Prostate gland (tissue), 2 donors: Measurements from ENCODE around the gene TXLNA. TPM values are rescaled to one million over a fixed set of nuclear protein-coding genes. Genes with fewer than 3 reads are reported as not detected.

ENCODE experiments used
- DNase-seq: peaks from one replicate; pipeline ENCODE4 v3.0.0-alpha.2; 2019; ENCODE audit warnings: low spot score
- H3K27ac ChIP-seq, 2 donors: fragments of 200-600 bp; sonication (generic); 2 replicates each; pipeline ENCODE4 v1.5.1; 2017 to 2019
- H3K27me3 ChIP-seq: fragments of 200-600 bp; sonication (generic); replicated peaks from 2 replicates; pipeline ENCODE4 v1.5.1; 2019; ENCODE audit not compliant: insufficient read depth
- H3K36me3 ChIP-seq, 2 donors: fragments of 200-600 bp; sonication (generic); 1 replicate in 1 of 2; 2 replicates in 1 of 2; pipeline versions ENCODE4 v1.5.1 to v1.8.1; 2017 to 2019
- H3K4me1 ChIP-seq: fragments of 200-600 bp; sonication (generic); replicated peaks from 2 replicates; pipeline ENCODE4 v1.5.1; 2019
- H3K4me3 ChIP-seq, 2 donors: fragments of 200-600 bp; sonication (generic); 2 replicates each; pipeline ENCODE4 v1.5.1; 2017 to 2019
- H3K9me3 ChIP-seq: fragments of 200-600 bp; sonication (generic); 2 replicates; pipeline ENCODE4 v1.5.1; 2017
- POLR2A ChIP-seq: fragments of 450-650 bp; IDR thresholded peaks from one replicate; pipeline ENCODE4 v1.6.1; 2016; ENCODE audit warnings: antibody characterized with exemption, mild to moderate bottlenecking
- POLR2AphosphoS5 ChIP-seq: sonication (generic); formaldehyde crosslinking; IDR thresholded peaks from one replicate; pipeline ENCODE4 v1.6.1; 2017; ENCODE audit warnings: antibody characterized with exemption
- WGBS: methylation state at CpG from one replicate; pipeline ENCODE4 v1.1.5; 2018; 5-methylcytosine and 5-hydroxymethylcytosine counted together
- intact Hi-C: fragments of 100-400 bp; cut with DNase I; formaldehyde crosslinking; loops from one replicate; pipeline ENCODE4 v1.14.2; 2022
- total RNA-seq, 2 donors: library from RNA; depleted of rRNA; stranded (reverse); fragments of >200 nt; gene quantifications; one replicate each; pipeline ENCODE4 v1.1.0, GENCODE V29; 2016
- TF ChIP-seq, protein P1 (sequence below), 4 experiments: fragments of 200-600 bp in 2 of 4; fragments of 450-650 bp in 2 of 4; sonication (generic) in 2 of 4; IDR thresholded peaks; 1 replicate in 3 of 4; 2 replicates in 1 of 4; pipeline ENCODE4 v1.5.1; 2016 to 2019; ENCODE audit warnings: antibody characterized with exemption in 4 of 4, mild to moderate bottlenecking in 2 of 4, moderate library complexity in 2 of 4

Gene TXLNA
- total RNA-seq, 2 donors from 2014 or later, result 49.6 to 70.8 TPM

DNA sequence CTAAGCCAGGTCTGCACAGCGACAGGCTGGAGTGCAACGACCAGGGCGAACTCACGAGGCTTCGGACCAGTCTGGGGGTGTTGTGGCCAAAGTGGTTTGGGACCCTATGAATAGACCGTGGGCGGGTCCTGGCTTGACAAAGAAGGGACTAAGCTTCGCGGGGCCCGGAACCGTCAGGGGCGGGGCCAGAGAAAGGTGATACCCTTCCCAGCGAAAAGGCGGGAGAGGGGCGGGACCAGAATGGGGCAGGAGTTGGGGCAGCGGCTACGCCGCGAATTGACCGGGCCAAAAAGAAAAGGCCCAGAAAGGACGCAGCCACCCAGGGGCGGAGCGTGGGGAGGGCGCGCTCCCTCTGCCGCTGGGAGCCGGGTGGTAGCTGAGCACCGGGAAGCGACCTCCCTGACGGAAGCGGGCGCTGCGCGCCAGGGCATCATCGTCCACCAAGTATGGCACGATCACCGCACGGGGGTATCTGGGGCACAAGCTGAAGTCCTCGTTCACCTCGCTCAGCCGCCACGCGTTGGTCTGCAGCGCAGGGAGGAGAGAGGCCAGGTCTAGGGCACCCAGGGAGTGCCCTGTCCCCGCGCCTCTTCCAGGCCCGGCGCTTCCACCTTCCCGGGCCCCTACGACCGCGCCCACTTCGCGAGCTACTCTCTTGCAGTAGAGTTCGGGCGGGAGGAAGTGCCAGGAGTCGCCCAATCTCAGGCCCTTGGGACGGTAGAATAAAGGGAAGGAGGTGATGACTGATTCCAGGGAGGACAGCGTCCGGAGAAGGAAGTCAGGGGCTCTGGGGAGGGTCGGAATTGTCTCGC lies 60.9 kb downstream of the TXLNA start:
- DNase-seq, result peak; percentile 76
- TF ChIP-seq, protein P1, sequence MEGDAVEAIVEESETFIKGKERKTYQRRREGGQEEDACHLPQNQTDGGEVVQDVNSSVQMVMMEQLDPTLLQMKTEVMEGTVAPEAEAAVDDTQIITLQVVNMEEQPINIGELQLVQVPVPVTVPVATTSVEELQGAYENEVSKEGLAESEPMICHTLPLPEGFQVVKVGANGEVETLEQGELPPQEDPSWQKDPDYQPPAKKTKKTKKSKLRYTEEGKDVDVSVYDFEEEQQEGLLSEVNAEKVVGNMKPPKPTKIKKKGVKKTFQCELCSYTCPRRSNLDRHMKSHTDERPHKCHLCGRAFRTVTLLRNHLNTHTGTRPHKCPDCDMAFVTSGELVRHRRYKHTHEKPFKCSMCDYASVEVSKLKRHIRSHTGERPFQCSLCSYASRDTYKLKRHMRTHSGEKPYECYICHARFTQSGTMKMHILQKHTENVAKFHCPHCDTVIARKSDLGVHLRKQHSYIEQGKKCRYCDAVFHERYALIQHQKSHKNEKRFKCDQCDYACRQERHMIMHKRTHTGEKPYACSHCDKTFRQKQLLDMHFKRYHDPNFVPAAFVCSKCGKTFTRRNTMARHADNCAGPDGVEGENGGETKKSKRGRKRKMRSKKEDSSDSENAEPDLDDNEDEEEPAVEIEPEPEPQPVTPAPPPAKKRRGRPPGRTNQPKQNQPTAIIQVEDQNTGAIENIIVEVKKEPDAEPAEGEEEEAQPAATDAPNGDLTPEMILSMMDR (IDR thresholded peaks at IDR 0.05), result peak in 2 of 4 experiments; percentile 28 to 50
- TF ChIP-seq POLR2A (peak; percentile 90), POLR2AphosphoS5 (peak; percentile 81)
- Histone ChIP-seq H3K4me1 (no peaks in the 10 kb centered on the region), H3K4me3 (peak overlapping the region; percentile 36 to 52), H3K9me3 (no peaks in the 10 kb centered on the region), H3K27ac (peak overlapping the region; percentile 76 to 81), H3K36me3 (no peaks in the 10 kb centered on the region), H3K27me3 (no peaks in the 10 kb centered on the region)
- intact Hi-C loops, result loop anchor here (5.0 kb wide), 2 partner anchors 58 to 112 kb away; no protein-coding TSS in a partner anchor
- 2% methylated on average over 57 of the region's 62 CpGs for WGBS

DNA sequence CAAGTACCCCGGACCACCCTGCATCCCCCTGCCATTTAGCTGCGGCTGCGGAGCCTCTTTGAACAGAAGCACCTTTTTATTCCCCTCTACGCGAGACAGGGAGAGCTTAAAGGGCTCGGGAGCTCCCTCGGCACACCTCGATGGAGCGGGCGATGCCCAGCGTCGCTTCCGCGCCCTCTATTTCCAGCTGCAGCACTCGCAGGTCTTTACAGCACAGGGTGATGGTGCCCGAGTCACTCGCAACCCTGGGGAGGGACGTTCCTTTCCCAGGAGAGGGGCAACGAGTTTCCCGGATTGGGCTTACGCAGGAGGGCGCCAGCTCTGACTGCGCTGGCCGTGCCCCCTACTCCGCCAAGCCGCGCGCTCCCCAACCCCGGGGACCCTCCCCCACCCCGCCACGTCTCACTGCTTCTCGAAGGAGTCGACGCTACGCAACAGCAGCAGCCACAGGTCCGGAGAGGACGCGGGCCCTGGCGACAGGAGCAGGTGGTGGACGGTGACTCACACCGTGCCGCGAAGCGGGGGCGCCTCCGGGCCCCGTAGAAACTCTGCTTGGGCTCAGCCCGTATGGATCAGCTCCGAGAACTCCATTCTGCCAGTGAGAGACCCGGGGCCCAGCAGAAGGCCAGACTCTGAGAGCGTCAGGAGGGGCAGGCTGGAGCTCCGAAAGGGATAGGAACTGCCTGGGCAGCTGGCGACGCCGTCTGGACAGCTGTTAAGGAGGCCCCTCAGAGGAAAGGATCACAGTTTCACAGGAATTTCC lies 61.7 kb downstream of the TXLNA start:
- TF ChIP-seq POLR2A (peak; percentile 39), POLR2AphosphoS5 (no peak)
- TF ChIP-seq, protein P1 (IDR thresholded peaks at IDR 0.05), result peak in 1 of 4 experiments; percentile 21
- no peaks in the 10 kb centered on the region for H3K4me1 ChIP-seq
- no peaks in the 10 kb centered on the region for H3K36me3 ChIP-seq
- no peaks in the 10 kb centered on the region for H3K27me3 ChIP-seq
- peak overlapping the region; percentile 76 to 81 for H3K27ac ChIP-seq
- H3K9me3 ChIP-seq, result no peaks in the 10 kb centered on the region
- intact Hi-C loops, result loop anchor here (5.0 kb wide), 2 partner anchors 59 to 111 kb away; no protein-coding TSS in a partner anchor
- DNase-seq, result peak; percentile 41
- 2% methylated on average over 38 of the region's 55 CpGs for WGBS
- peak overlapping the region; percentile 36 to 52 for H3K4me3 ChIP-seq

DNA sequence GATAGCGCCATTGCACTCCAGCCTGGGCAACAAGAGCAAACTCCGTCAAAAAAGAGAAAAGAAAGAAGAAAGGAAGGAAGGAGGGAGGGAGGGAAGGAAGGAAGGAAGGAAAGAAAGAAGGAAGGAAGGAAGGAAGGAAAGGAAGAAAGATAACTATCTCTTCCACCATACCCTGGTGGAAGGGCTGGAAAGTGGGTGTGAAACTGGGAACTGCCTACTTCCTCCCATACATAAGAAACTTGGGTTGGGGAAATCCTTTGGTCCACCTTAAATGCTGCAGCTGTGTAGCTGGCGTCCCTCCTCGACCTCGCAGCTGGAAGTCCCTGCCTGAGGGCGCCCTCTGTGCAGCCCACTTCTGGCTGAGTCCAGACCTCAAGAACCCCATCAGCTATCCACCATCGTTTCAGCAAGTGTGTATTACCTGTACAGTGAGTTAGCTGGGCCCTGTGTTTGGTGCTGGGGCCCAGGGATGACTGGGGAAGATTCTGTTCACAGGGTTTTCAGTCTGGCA lies 62.9 kb downstream of the TXLNA start:
- Histone ChIP-seq H3K9me3 (no peaks in the 10 kb centered on the region), H3K4me3 (no peak overlapping the region), H3K27me3 (no peaks in the 10 kb centered on the region), H3K36me3 (no peaks in the 10 kb centered on the region), H3K4me1 (no peaks in the 10 kb centered on the region), H3K27ac (no peak overlapping the region)
- TF ChIP-seq POLR2AphosphoS5 (no peak), POLR2A (no peak)
- TF ChIP-seq, protein P1 (IDR thresholded peaks at IDR 0.05), result no peak
- no peak for DNase-seq
- 43% methylated on average over 7 of the region's 7 CpGs for WGBS
- intact Hi-C loops, result loop anchor here (5.0 kb wide), 2 partner anchors 60 to 110 kb away; no protein-coding TSS in a partner anchor

DNA sequence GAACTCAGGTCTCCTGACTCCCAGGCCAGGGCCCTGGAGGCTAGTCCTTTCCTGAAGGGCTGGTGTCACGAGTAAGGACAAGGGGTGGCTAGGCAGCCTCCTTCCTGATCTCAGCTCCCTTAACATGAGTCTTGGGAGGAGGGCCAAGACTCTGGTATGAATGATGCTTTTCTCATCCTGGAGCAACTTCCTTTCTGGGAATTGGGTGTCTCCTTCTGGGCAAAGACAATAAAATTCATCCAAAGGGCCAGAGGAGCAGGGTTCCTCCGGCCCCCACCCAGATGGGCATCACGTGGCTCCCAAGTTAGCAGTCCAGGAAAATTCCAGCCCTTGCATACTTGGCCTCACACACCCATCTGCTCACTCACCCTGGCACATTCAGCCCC lies 67.4 kb downstream of the TXLNA start, which contains the start of gene FAM167B:
TSS of gene FAM167B (plus strand) at position 335 of the 386 bp plus-strand sequence. CDS start 200 bp downstream, outside the sequence.
- intact Hi-C loops, result no loop called here
- TF ChIP-seq POLR2A (no peak), POLR2AphosphoS5 (peak; percentile 51)
- TF ChIP-seq, protein P1 (IDR thresholded peaks at IDR 0.05), result no peak
- no peaks in the 10 kb centered on the region for H3K27me3 ChIP-seq
- DNase-seq, result no peak
- WGBS, result 54% methylated on average over 3 of the region's 3 CpGs
- no peaks in the 10 kb centered on the region for H3K4me1 ChIP-seq
- H3K4me3 ChIP-seq, result no peak within 1 kb of the TSS
- no peaks in the 10 kb centered on the region for H3K36me3 ChIP-seq
- H3K27ac ChIP-seq, result peak within 1 kb of the TSS; percentile 22 to 48
- no peaks in the 10 kb centered on the region for H3K9me3 ChIP-seq
